IgD-negative memory B cell (primary cell): ENCODE results near the gene SGMS1. TPM values are rescaled to one million over a fixed set of nuclear protein-coding genes. Genes with fewer than 3 reads are reported as not detected.
"Not testable (repeated sequence)": the region's sequence is repeated elsewhere in the genome, so short reads cannot be mapped to it uniquely, and the experiment has no call there.

Experiments used
- H3K27ac Mint-ChIP-seq, 3 donors: one replicate each; pipeline ENCODE4 v1.8.0; 2020 to 2022; ENCODE audit warnings: mild to moderate bottlenecking in 3 of 3, mixed read lengths in 3 of 3, moderate library complexity in 1 of 3
- H3K27me3 Mint-ChIP-seq: one replicate; pipeline ENCODE4 v1.8.0; 2021; ENCODE audit warnings: mixed read lengths
- H3K36me3 Mint-ChIP-seq: one replicate; pipeline ENCODE4 v1.8.0; 2020; ENCODE audit warnings: mild to moderate bottlenecking, mixed read lengths
- H3K4me1 Mint-ChIP-seq, 3 donors: one replicate each; pipeline ENCODE4 v1.8.0; 2020 to 2022; ENCODE audit warnings: mixed read lengths in 3 of 3, mild to moderate bottlenecking in 1 of 3
- H3K4me3 Mint-ChIP-seq, 4 donors: one replicate each; pipeline ENCODE4 v1.8.0; 2020 to 2022; ENCODE audit warnings: mild to moderate bottlenecking in 4 of 4, mixed read lengths in 4 of 4, moderate library complexity in 3 of 4
- H3K9me3 Mint-ChIP-seq, 3 donors: one replicate each; pipeline ENCODE4 v1.8.0; 2020 to 2021; ENCODE audit warnings: mixed read lengths in 3 of 3, mild to moderate bottlenecking in 1 of 3
- polyA plus RNA-seq: library from polyadenylated mRNA; unstranded; fragments of 300-500 nt; fragmentation: Illumina TruSeq; gene quantifications from one replicate; pipeline ENCODE4 v1.2.3, GENCODE V29; 2021

SGMS1 gene
- polyA plus RNA-seq, 1 donor from 2014 or later = 12.4 TPM

GRCh38 chr10:50501478-50501877, 122.3 kb downstream of the SGMS1 start:
- Mint-ChIP-seq H3K27me3 (no peaks in the 10 kb centered on the region), H3K27ac (no peak overlapping the region), H3K4me1 (peaks cover 11 to 32% (median 29%) of the 10 kb centered on the region in 3 donors), H3K9me3 (peaks cover 0 to 4% (median 3%) of the 10 kb centered on the region in 3 donors), H3K36me3 (peaks cover 10% of the 10 kb centered on the region), H3K4me3 (no peak overlapping the region)

GRCh38 chr10:50498465-50498864, 125.3 kb downstream of the SGMS1 start:
- peaks cover 11 to 29% (median 27%) of the 10 kb centered on the region in 3 donors for H3K4me1 Mint-ChIP-seq
- H3K9me3 Mint-ChIP-seq = peaks cover 0 to 4% (median 3%) of the 10 kb centered on the region in 3 donors
- peak overlapping the region in 1 of 3 donors; percentile 31 for H3K27ac Mint-ChIP-seq
- peaks cover 15% of the 10 kb centered on the region for H3K36me3 Mint-ChIP-seq
- peak overlapping the region in 1 of 4 donors; percentile 25 for H3K4me3 Mint-ChIP-seq
- H3K27me3 Mint-ChIP-seq = no peaks in the 10 kb centered on the region

DNA sequence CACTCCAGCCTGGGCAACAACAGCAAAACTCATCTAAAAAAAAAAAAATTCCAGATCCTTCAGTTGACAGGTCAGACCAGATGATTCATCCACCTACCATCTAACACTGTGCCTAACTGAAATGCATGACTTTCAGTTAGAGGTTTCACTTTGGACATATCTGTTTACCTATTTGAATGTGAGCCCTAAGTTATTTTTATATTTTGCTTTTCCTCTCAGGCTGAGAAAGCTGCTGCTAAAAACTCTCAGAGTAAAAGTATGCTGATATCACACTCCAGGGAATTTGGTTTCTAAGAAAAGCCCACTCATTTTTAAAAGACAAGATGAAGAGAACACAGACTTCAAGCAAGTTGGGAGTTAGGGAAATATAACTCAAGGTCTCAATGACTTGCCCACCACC, 126.0 kb downstream of the SGMS1 start:
- Mint-ChIP-seq H3K36me3 (peaks cover 17% of the 10 kb centered on the region), H3K27me3 (no peaks in the 10 kb centered on the region), H3K9me3 (peaks cover 0 to 4% (median 3%) of the 10 kb centered on the region in 3 donors), H3K27ac (no peak overlapping the region), H3K4me3 (no peak overlapping the region), H3K4me1 (peaks cover 14 to 24% (median 21%) of the 10 kb centered on the region in 3 donors)

DNA sequence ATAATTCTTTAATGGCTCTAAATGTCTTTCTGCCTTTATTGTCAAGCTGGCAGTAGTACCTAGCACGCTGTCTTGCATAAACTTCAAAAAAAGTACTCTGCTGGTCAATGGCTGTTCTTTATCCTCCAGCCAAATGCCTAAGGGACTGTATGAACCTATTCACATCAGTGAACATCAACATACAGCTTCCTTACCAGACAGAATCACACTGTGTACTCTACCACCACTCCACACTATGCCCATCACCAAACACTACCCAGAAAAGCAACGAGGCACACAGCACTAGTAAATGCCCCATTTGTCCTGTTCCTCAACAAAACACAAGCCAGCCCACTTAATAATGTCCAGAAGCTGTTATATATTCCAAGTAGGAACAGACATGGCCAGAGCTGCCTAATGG, 127.5 kb downstream of the SGMS1 start:
- H3K27ac Mint-ChIP-seq = no peak overlapping the region
- H3K4me1 Mint-ChIP-seq = peaks cover 15 to 17% (median 16%) of the 10 kb centered on the region in 3 donors

GRCh38 chr10:50490241-50490640, 133.5 kb downstream of the SGMS1 start:
- Mint-ChIP-seq H3K9me3 (no peaks in the 10 kb centered on the region), H3K4me1 (peaks cover 6 to 28% (median 20%) of the 10 kb centered on the region in 3 donors), H3K27me3 (no peaks in the 10 kb centered on the region)

More for the DNA sequence above, 127.5 kb downstream of the SGMS1 start:
- H3K9me3 Mint-ChIP-seq = peaks cover 0 to 4% (median 3%) of the 10 kb centered on the region in 3 donors
- peak overlapping the region in 1 of 4 donors; percentile 25 for H3K4me3 Mint-ChIP-seq
- H3K36me3 Mint-ChIP-seq = peaks cover 17% of the 10 kb centered on the region
- H3K27me3 Mint-ChIP-seq = no peaks in the 10 kb centered on the region

GRCh38 chr10:50484550-50484949, 139.2 kb downstream of the SGMS1 start:
- Mint-ChIP-seq H3K9me3 (peaks cover 4 to 12% (median 5%) of the 10 kb centered on the region in 3 donors), H3K36me3 (peaks cover 17% of the 10 kb centered on the region), H3K4me1 (peaks cover 7 to 29% (median 26%) of the 10 kb centered on the region in 3 donors)
- not testable (repeated sequence) for H3K4me3 Mint-ChIP-seq, H3K27me3 Mint-ChIP-seq, H3K27ac Mint-ChIP-seq

More at GRCh38 chr10:50490241-50490640, 133.5 kb downstream of the SGMS1 start:
- Mint-ChIP-seq H3K36me3 (peaks cover 13% of the 10 kb centered on the region), H3K27ac (no peak overlapping the region), H3K4me3 (no peak overlapping the region)

DNA sequence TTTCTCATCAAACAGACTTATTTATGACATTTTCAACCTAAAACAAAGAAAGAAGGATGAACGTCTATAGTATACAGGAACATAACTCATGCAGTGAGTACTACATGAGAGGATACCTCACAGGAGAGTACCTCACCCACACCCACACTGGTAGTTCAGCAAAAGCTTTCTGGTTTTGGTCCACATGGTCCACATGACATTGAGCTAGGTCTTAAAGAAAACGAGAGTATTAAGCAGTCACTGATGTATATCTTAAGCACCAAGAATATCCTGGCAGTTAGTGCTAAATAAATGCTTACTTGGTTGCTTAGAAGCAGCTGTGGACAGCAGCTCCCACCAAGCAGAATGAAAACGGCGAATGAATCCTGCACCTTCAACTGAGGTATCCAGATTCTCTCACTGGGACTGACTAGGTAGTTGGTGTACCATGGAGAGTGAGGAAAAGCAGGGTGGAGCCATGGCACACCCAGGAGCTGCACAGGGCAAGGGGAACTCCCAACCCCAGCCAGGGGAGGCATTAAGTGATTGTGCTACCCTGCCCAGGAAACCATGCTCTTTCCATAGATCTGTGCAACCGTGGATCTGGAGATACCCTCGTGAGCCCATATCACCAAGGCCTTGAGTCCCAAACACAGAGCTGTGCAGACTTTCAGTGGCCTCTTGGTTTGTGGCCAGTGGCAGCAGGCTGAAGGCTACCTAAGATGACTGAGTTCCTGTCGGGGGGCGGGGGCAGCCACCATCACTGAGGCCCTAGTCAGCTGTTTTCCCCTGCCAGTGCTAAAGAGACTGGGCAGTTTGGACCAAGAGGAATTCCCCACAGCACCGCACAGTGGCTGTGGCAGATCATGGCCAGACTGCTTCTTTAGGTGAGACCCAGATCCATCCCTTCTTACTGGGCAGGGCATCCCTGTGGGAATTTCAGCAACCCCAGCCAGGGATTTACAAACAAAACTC, 143.4 kb downstream of the SGMS1 start:
- Mint-ChIP-seq H3K4me1 (peaks cover 4 to 15% (median 12%) of the 10 kb centered on the region in 3 donors), H3K9me3 (peaks cover 6 to 20% (median 17%) of the 10 kb centered on the region in 3 donors), H3K36me3 (peaks cover 31% of the 10 kb centered on the region), H3K27me3 (no peaks in the 10 kb centered on the region), H3K4me3 (no peak overlapping the region), H3K27ac (no peak overlapping the region)

DNA sequence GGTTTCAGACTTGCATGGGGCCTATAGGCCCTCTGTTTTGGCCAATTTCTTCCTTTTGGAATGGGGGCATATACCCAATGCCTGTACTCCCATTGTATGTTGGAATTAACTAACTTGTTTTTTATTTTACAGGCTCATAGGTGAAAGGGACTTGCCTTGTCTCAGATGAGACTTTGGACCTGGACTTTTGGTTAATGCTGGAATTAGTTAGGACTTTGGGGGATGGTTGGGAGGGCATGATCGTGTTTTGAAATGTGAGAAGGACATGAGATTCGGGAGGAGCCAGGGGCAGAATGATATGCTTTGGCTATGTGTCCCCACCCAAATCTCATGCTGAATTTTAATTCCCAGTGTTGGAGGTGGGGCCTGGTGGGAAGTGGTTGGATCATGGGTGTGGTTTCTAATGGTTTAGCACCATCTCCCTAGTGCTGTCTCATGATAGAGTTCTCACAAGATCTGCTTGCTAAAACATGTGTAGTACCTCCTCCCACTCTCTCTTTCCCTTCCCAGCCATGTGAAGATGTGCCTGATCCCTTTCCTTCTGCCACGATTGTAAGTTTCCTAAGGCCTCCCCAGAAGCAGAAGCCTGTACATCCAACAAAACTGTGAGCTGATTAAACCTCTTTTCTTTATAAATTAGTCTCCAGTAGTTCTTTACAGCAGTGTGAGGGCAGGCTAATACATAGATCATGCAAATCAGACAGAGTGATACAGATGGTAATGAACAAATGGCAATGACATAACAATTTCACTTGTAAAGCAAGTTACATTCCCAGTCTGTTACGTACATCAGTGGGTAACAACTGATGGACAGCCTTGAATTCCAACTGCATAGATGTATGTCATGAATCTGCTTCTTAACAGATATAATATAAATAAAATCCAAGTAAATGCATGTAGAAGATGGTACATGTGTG, 146.2 kb downstream of the SGMS1 start:
- H3K27me3 Mint-ChIP-seq = no peaks in the 10 kb centered on the region
- H3K36me3 Mint-ChIP-seq = peaks cover 23% of the 10 kb centered on the region
- H3K27ac Mint-ChIP-seq = no peak overlapping the region
- no peak overlapping the region for H3K4me3 Mint-ChIP-seq
- H3K4me1 Mint-ChIP-seq = peaks cover 0 to 7% (median 0%) of the 10 kb centered on the region in 3 donors
- peaks cover 2 to 15% (median 5%) of the 10 kb centered on the region in 3 donors for H3K9me3 Mint-ChIP-seq

- Mint-ChIP-seq H3K27me3 (no peaks in the 10 kb centered on the region), H3K36me3 (peaks cover 13% of the 10 kb centered on the region), H3K4me3 (no peak overlapping the region), H3K27ac (no peak overlapping the region), H3K9me3 (peaks cover 0 to 15% (median 5%) of the 10 kb centered on the region in 3 donors), H3K4me1 (peaks cover 19 to 25% (median 24%) of the 10 kb centered on the region in 3 donors)
Measured at GRCh38 chr10:50473756-50474155, 150.0 kb downstream of the SGMS1 start.

DNA sequence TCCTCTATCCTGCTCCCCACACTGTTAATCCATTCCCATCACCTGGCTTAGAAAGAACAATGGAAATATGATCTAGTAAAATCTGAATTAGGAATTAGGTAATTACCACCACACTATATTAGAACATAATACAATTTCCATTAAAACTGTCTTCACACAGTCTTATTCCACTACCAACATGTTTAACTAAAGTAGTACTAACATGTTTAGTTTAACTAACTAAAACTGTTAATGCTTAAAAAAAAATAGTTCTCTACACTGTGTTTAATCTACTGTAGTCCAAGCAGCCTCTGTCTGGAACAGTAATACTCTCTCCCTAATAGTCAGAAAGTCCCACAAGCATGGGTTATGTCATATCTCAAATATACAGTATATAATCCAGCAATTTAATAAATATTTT, 150.8 kb downstream of the SGMS1 start:
- H3K27ac Mint-ChIP-seq = no peak overlapping the region
- peak overlapping the region in 1 of 4 donors; percentile 10 for H3K4me3 Mint-ChIP-seq
- no peaks in the 10 kb centered on the region for H3K27me3 Mint-ChIP-seq
- H3K4me1 Mint-ChIP-seq = peaks cover 20 to 31% (median 24%) of the 10 kb centered on the region in 3 donors
- peaks cover 0 to 11% (median 5%) of the 10 kb centered on the region in 3 donors for H3K9me3 Mint-ChIP-seq
- peaks cover 10% of the 10 kb centered on the region for H3K36me3 Mint-ChIP-seq

GRCh38 chr10:50471583-50471975, 152.2 kb downstream of the SGMS1 start:
- H3K9me3 Mint-ChIP-seq = peaks cover 0 to 2% (median 0%) of the 10 kb centered on the region in 3 donors
- H3K4me3 Mint-ChIP-seq = no peak overlapping the region
- peaks cover 3% of the 10 kb centered on the region for H3K36me3 Mint-ChIP-seq
- H3K27ac Mint-ChIP-seq = no peak overlapping the region
- H3K4me1 Mint-ChIP-seq = peaks cover 29 to 38% (median 29%) of the 10 kb centered on the region in 3 donors
- no peaks in the 10 kb centered on the region for H3K27me3 Mint-ChIP-seq

DNA sequence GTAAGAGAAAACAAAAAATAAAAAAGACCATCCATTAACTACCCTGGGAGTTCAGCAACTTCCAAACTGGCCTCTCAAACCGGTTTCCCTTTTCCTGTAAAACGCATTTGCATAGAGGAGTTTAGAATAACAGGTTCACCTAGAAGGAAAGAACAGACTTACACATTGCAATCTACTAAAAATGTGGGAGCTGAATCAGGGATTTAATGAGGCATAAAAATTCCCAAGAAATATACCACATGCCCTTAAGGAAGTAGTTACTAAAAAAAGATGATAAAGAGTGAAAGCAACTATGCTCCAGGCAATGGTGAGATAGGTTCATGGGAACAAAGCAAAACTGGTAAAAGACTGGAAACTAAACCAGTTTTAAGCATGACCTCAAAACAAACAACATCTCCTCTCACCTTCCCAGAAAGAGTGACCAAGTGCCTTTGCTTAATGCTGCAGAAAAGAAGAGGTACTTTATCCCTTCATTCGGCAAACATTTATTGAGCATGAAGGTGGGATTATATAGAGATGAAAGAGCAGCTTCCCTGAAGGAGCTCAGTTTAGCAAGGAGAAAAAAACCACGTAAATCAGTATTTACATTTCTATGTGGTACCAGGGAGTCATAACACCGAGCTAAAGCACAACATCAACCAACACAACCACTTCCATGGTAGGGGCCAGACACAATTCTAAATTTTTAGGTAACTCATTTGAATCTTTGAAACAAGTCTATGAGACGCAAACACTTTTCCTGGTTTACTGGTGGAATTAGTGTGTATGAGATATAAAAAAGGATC, 152.8 kb downstream of the SGMS1 start:
- Mint-ChIP-seq H3K4me1 (peaks cover 31 to 39% (median 34%) of the 10 kb centered on the region in 3 donors), H3K9me3 (no peaks in the 10 kb centered on the region), H3K27ac (peak overlapping the region in 1 of 3 donors; percentile 17), H3K4me3 (peak overlapping the region in 1 of 4 donors; percentile 30), H3K27me3 (no peaks in the 10 kb centered on the region), H3K36me3 (peaks cover 5% of the 10 kb centered on the region)

DNA sequence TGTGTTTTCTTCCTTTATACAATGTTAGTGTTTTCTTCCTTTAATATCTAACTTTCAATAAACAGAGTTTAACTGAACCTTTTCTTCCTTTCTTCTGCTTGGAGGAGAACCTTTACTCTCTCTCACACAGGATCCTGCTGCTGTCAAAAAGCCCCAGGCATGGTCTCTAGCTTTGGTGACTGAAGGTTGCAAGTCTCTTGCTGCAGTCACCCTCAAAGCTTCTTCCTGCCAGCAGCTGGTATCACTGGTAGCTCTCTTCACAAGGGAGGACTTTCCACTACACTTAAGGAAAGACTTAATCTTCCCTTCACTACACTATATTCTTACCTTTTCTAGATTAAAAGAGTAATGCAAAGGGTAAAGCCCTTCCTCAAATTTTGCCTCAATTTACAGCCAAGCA, 153.4 kb downstream of the SGMS1 start:
- Mint-ChIP-seq H3K27ac (peak overlapping the region in 1 of 3 donors; percentile 17), H3K4me3 (peak overlapping the region in 1 of 4 donors; percentile 30), H3K9me3 (no peaks in the 10 kb centered on the region), H3K27me3 (no peaks in the 10 kb centered on the region), H3K4me1 (peaks cover 31 to 37% (median 36%) of the 10 kb centered on the region in 3 donors), H3K36me3 (peaks cover 7% of the 10 kb centered on the region)

DNA sequence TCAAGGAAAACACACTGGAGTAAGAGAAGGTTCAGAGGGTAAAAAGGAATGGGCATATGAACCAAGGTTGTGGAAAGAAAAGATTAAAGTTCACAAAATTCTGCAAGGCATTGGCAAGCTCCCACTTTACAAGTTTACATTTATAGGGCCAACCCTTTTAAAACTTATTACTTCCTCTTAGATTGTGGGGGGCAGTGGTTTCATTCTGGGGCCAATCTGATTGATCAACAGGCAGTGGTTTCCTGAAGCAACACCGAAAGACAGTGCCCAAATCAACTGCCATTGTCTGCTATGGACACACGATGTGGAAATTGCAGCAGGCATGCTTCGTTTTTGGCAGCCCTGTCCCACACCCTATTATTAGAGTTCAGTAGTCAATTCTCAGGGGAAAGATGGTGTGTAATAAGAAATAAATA, 154.0 kb downstream of the SGMS1 start:
- Mint-ChIP-seq H3K9me3 (no peaks in the 10 kb centered on the region), H3K27ac (peak overlapping the region in 1 of 3 donors; percentile 17), H3K36me3 (peaks cover 7% of the 10 kb centered on the region), H3K4me1 (peaks cover 31 to 37% (median 36%) of the 10 kb centered on the region in 3 donors), H3K27me3 (no peaks in the 10 kb centered on the region), H3K4me3 (peak overlapping the region in 1 of 4 donors; percentile 74)
